M059J (cell line): ENCODE results near the gene SLC20A1. TPM values are rescaled to one million over a fixed set of nuclear protein-coding genes. Genes with fewer than 3 reads are reported as not detected.

ENCODE experiments used
- DNase-seq: peaks from one replicate; pipeline ENCODE4 v3.0.0-alpha.2; 2012; ENCODE audit warnings: low read depth
- total RNA-seq: library from RNA; depleted of rRNA; stranded (reverse); fragments of >200 nt; shearing (Covaris generic); gene quantifications from 2 replicates; pipeline ENCODE4 v1.2.3, GENCODE V29; 2014; rRNA removed

Gene SLC20A1
- total RNA-seq, 1 experiment from 2014 or later: 70.1 TPM

GRCh38 chr2:112709703-112710102, 64.0 kb downstream of the SLC20A1 start:
- DNase-seq: no peak

- no peak for DNase-seq
Observed at GRCh38 chr2:112710956-112711750, 65.4 kb downstream of the SLC20A1 start.

- DNase-seq: no peak
Observed at GRCh38 chr2:112712465-112712864, 66.7 kb downstream of the SLC20A1 start.

- no peak for DNase-seq
Observed at GRCh38 chr2:112712903-112713584, 67.3 kb downstream of the SLC20A1 start.

Other genes starting within 250 kb of the SLC20A1 start
- gene RGPD8, start 212.3 kb upstream of the SLC20A1 start, total RNA-seq: 0.49 and 1.4 TPM in 2 replicates
- gene TTL, start 163.8 kb upstream of the SLC20A1 start, total RNA-seq: 25.0 and 34.6 TPM in 2 replicates
- gene POLR1B, start 103.5 kb upstream of the SLC20A1 start, total RNA-seq: 11.9 and 13.5 TPM in 2 replicates
- gene CHCHD5, start 61.3 kb upstream of the SLC20A1 start, total RNA-seq: 11.5 and 16.9 TPM in 2 replicates
- not detected in 2 replicates for gene NT5DC4, start 75.1 kb downstream of the SLC20A1 start, total RNA-seq
- 23.0 and 24.0 TPM in 2 replicates for gene CKAP2L, start 118.7 kb downstream of the SLC20A1 start, total RNA-seq
- gene IL1A, start 138.6 kb downstream of the SLC20A1 start, total RNA-seq: 0.22 and 0.54 TPM in 2 replicates
- gene IL1B, start 190.8 kb downstream of the SLC20A1 start, total RNA-seq: 2.6 and 4.2 TPM in 2 replicates